ENCODE results near the gene TENM3.

TENM3 gene

DNA sequence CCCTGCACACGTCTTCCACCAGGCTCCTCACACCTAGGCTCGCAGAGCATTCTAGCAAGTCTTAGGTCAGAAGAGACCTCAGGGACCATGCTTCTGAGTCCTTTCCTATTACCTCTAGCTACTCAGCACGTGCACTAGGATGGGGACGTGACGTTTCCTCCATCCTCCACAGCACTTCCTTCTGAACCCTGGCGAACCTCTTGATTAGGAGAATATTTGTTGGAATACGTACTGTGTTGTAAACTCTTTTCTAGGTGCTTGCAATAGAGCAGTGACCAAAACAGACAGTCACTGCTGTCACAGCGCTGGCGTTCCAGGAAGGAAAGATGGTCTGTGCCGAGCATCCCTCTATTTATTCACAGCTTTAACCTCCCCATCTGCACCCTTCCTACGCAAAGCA is 12.9 kb upstream of the TENM3 start:
- ATAC-seq (ENCODE audit: insufficient read depth, low read depth) = no peak
- Histone ChIP-seq H3K9ac (ENCODE audit: low read depth, low read length) (no peak overlapping the region), H4K20me1 (ENCODE audit: insufficient read depth, low read length) (no peaks in the 10 kb centered on the region), H3K4me1 (ENCODE audit: insufficient read depth, low read length) (no peaks in the 10 kb centered on the region), H2AFZ (ENCODE audit: low read depth, low read length) (no peak overlapping the region), H3K9me3 (ENCODE audit: insufficient read depth, low read length, severe bottlenecking) (peaks cover 6% of the 10 kb centered on the region), H3K27ac (ENCODE audit: low read length) (no peak overlapping the region), H3K4me2 (ENCODE audit: insufficient read depth, low read length) (no peak overlapping the region), H3K36me3 (ENCODE audit: insufficient read depth, low read length) (no peaks in the 10 kb centered on the region), H3K4me3 (ENCODE audit: low read depth in 1 of 2, low read length in 2 of 2) (no peak overlapping the region), H3K79me2 (ENCODE audit: insufficient read depth, low read length) (no peaks in the 10 kb centered on the region), H3K27me3 (ENCODE audit: insufficient read depth, low read length, poor library complexity) (no peaks in the 10 kb centered on the region)
- no peak for TF ChIP-seq EZH2 (IDR thresholded peaks at IDR 0.05; ENCODE audit: borderline replicate concordance, low read depth, low read length, severe bottlenecking)
- TF ChIP-seq, protein P1, sequence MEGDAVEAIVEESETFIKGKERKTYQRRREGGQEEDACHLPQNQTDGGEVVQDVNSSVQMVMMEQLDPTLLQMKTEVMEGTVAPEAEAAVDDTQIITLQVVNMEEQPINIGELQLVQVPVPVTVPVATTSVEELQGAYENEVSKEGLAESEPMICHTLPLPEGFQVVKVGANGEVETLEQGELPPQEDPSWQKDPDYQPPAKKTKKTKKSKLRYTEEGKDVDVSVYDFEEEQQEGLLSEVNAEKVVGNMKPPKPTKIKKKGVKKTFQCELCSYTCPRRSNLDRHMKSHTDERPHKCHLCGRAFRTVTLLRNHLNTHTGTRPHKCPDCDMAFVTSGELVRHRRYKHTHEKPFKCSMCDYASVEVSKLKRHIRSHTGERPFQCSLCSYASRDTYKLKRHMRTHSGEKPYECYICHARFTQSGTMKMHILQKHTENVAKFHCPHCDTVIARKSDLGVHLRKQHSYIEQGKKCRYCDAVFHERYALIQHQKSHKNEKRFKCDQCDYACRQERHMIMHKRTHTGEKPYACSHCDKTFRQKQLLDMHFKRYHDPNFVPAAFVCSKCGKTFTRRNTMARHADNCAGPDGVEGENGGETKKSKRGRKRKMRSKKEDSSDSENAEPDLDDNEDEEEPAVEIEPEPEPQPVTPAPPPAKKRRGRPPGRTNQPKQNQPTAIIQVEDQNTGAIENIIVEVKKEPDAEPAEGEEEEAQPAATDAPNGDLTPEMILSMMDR (IDR thresholded peaks at IDR 0.05; ENCODE audit: borderline replicate concordance, extremely low read depth, low read length, poor library complexity, severe bottlenecking) = no peak
- DNase-seq = no peak

DNA sequence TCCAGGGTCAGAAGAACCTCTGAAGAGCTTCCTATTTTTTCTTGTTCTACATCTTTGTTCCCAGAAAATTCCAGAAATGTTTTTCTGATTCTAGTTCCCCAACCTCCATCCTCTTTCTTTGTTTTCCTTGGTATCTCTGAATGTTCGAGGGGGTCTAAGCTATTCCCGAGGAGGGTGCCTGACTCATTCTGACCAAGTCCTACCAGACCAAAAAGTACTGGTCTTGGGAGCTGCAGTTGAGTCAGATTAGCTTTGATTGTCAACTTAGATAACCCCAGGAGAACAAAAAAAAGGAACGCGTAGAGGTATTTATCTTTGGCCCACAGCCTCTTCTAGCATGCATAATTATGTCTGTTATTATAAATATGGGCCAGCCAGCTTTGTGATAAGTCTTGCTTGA is 12.1 kb upstream of the TENM3 start:
- ATAC-seq (ENCODE audit: insufficient read depth, low read depth) (no peak), DNase-seq (no peak)
- Histone ChIP-seq H3K27me3 (ENCODE audit: insufficient read depth, low read length, poor library complexity) (no peaks in the 10 kb centered on the region), H3K4me3 (ENCODE audit: low read depth in 1 of 2, low read length in 2 of 2) (no peak overlapping the region), H4K20me1 (ENCODE audit: insufficient read depth, low read length) (no peaks in the 10 kb centered on the region), H3K27ac (ENCODE audit: low read length) (no peak overlapping the region), H3K79me2 (ENCODE audit: insufficient read depth, low read length) (no peaks in the 10 kb centered on the region), H3K4me2 (ENCODE audit: insufficient read depth, low read length) (no peak overlapping the region), H3K4me1 (ENCODE audit: insufficient read depth, low read length) (no peaks in the 10 kb centered on the region), H2AFZ (ENCODE audit: low read depth, low read length) (no peak overlapping the region), H3K9ac (ENCODE audit: low read depth, low read length) (no peak overlapping the region), H3K9me3 (ENCODE audit: insufficient read depth, low read length, severe bottlenecking) (peaks cover 6% of the 10 kb centered on the region), H3K36me3 (ENCODE audit: insufficient read depth, low read length) (no peaks in the 10 kb centered on the region)
- TF ChIP-seq EZH2 (IDR thresholded peaks at IDR 0.05; ENCODE audit: borderline replicate concordance, low read depth, low read length, severe bottlenecking) = no peak
- TF ChIP-seq, protein P1 (IDR thresholded peaks at IDR 0.05; ENCODE audit: borderline replicate concordance, extremely low read depth, low read length, poor library complexity, severe bottlenecking) = no peak

DNA sequence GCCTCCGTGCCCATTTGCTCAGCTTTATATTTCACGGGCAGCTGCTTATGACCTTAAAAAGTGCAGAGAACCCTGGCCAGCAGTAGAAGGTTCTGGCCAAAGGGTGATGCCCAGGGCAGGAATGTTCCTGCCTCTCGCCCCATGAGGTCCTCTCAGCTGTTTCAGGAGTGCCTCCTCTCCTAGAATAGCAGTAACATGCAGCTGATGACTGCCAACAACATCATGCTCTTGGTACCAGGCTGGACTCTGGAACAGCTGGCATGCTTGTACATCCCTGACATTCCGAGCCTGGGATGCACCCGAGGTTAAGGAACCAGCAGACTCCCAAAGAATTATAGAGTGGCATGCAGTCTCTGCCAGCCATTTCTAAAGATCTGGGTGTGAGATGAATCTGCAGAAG is 11.7 kb upstream of the TENM3 start:
- ATAC-seq (ENCODE audit: insufficient read depth, low read depth) = no peak

More for the DNA sequence above, 11.7 kb upstream of the TENM3 start:
- DNase-seq = no peak
- Histone ChIP-seq H3K4me1 (ENCODE audit: insufficient read depth, low read length) (no peaks in the 10 kb centered on the region), H4K20me1 (ENCODE audit: insufficient read depth, low read length) (no peaks in the 10 kb centered on the region), H3K9ac (ENCODE audit: low read depth, low read length) (no peak overlapping the region), H2AFZ (ENCODE audit: low read depth, low read length) (no peak overlapping the region), H3K4me3 (ENCODE audit: low read depth in 1 of 2, low read length in 2 of 2) (no peak overlapping the region), H3K36me3 (ENCODE audit: insufficient read depth, low read length) (no peaks in the 10 kb centered on the region), H3K27ac (ENCODE audit: low read length) (no peak overlapping the region), H3K4me2 (ENCODE audit: insufficient read depth, low read length) (no peak overlapping the region), H3K27me3 (ENCODE audit: insufficient read depth, low read length, poor library complexity) (no peaks in the 10 kb centered on the region), H3K79me2 (ENCODE audit: insufficient read depth, low read length) (no peaks in the 10 kb centered on the region), H3K9me3 (ENCODE audit: insufficient read depth, low read length, severe bottlenecking) (peaks cover 6% of the 10 kb centered on the region)
- no peak for TF ChIP-seq EZH2 (IDR thresholded peaks at IDR 0.05; ENCODE audit: borderline replicate concordance, low read depth, low read length, severe bottlenecking)
- TF ChIP-seq, protein P1 (IDR thresholded peaks at IDR 0.05; ENCODE audit: borderline replicate concordance, extremely low read depth, low read length, poor library complexity, severe bottlenecking) = no peak
